ENCODE data around the gene RASSF7.
"Not testable (repeated sequence)": the region's sequence is repeated elsewhere in the genome, so short reads cannot be mapped to it uniquely, and the experiment has no call there.

RASSF7 gene

GRCh38 chr11:565921-566509, 5.2 kb downstream of the RASSF7 start:
- DNase-seq (ENCODE audit: low read depth in 3 of 3), result no peak

- DNase-seq (ENCODE audit: low read depth in 3 of 3), result no peak
Observed at GRCh38 chr11:567011-567628, 6.3 kb downstream of the RASSF7 start.

- no peak for DNase-seq (ENCODE audit: low read depth in 3 of 3)
Observed at GRCh38 chr11:567629-568292, 7.0 kb downstream of the RASSF7 start.

- DNase-seq (ENCODE audit: low read depth in 3 of 3), result peak; percentile 82 to 83 (median 83)
Observed at GRCh38 chr11:568306-569157, 7.8 kb downstream of the RASSF7 start.

- DNase-seq (ENCODE audit: low read depth in 3 of 3), result no peak
Observed at GRCh38 chr11:569158-569885, 8.6 kb downstream of the RASSF7 start.

GRCh38 chr11:571802-572185, 11.0 kb downstream of the RASSF7 start:
- DNase-seq (ENCODE audit: low read depth in 3 of 3), result no peak

- DNase-seq (ENCODE audit: low read depth in 3 of 3), result no peak
Observed at GRCh38 chr11:573146-573759, 12.5 kb downstream of the RASSF7 start.

- not testable (repeated sequence) for DNase-seq (ENCODE audit: low read depth in 3 of 3)
Observed at GRCh38 chr11:574031-574570, 13.3 kb downstream of the RASSF7 start.

- DNase-seq (ENCODE audit: low read depth in 3 of 3), result no peak
Observed at GRCh38 chr11:574632-575312, 14.0 kb downstream of the RASSF7 start.

GRCh38 chr11:575313-575995, 14.7 kb downstream of the RASSF7 start:
- no peak for DNase-seq (ENCODE audit: low read depth in 3 of 3)

GRCh38 chr11:575996-576768, 15.4 kb downstream of the RASSF7 start, which contains the start of gene PHRF1:
Gene PHRF1, plus strand, starts transcription at chr11:576470. Its CDS starts 5,043 bp downstream, at chr11:581513.
- DNase-seq (ENCODE audit: low read depth in 3 of 3), result peak; percentile 92 to 95 (median 94)

GRCh38 chr11:576811-577610, 16.2 kb downstream of the RASSF7 start:
- DNase-seq (ENCODE audit: low read depth in 3 of 3), result no peak

- no peak for DNase-seq (ENCODE audit: low read depth in 3 of 3)
Observed at GRCh38 chr11:577611-577894, 16.8 kb downstream of the RASSF7 start.

GRCh38 chr11:578276-579035, 17.7 kb downstream of the RASSF7 start:
- no peak for DNase-seq (ENCODE audit: low read depth in 3 of 3)

GRCh38 chr11:579830-580601, 19.2 kb downstream of the RASSF7 start:
- DNase-seq (ENCODE audit: low read depth in 3 of 3), result no peak

- no peak for DNase-seq (ENCODE audit: low read depth in 3 of 3)
Observed at GRCh38 chr11:581342-581741, 20.6 kb downstream of the RASSF7 start.

GRCh38 chr11:581752-582151, 21.0 kb downstream of the RASSF7 start:
- no peak for DNase-seq (ENCODE audit: low read depth in 3 of 3)

Measured in stimulated activated CD4-positive, alpha-beta T cell treated with anti-CD3 and anti-CD28 coated beads, TNF-alpha, amount 100 ng/mL, for 4 hours (primary cell).